Dermis blood vessel endothelial cell (primary cell): ENCODE measurements around the gene HGD. TPM values are rescaled to one million over a fixed set of nuclear protein-coding genes. Genes with fewer than 3 reads are reported as not detected.

Source experiments
- total RNA-seq: library from RNA; depleted of rRNA; stranded (reverse); fragments of >200 nt; gene quantifications from 2 replicates; pipeline ENCODE4 v1.2.3, GENCODE V29; 2014

Gene HGD
- total RNA-seq, 1 donor from 2014 or later = 2.4 TPM

Other genes with a start within 250 kb of the HGD start
- 524 and 719 TPM in 2 replicates for gene FSTL1, start 231.2 kb downstream of the HGD start, total RNA-seq
- gene NDUFB4, start 85.9 kb downstream of the HGD start, total RNA-seq = 21.3 and 52.5 TPM in 2 replicates
- 19.9 and 25.0 TPM in 2 replicates for gene RABL3, start 60.3 kb upstream of the HGD start, total RNA-seq
- gene GTF2E1, start 60.5 kb upstream of the HGD start, total RNA-seq = 38.4 and 45.9 TPM in 2 replicates
- gene STXBP5L, start 226.0 kb upstream of the HGD start, total RNA-seq = 0.05 TPM in 1 of 2 replicates, not detected in the other